SK-N-SH treated with all-trans-retinoic acid at 6 μM for 48 hours (cell line): ENCODE data around the gene TBCD.
A peak's percentile ranks its signal among the peaks of the same experiment; 100 is the strongest.

Experiments used
- ATAC-seq: fragments of 200-7000 bp; cut with Tn5 transposase; 3 replicates; pipeline ENCODE4 v1.9.1; 2020; ENCODE audit warnings: mild to moderate bottlenecking, moderate library complexity
- ARNTL ChIP-seq: fragments of 450-650 bp; formaldehyde crosslinking; IDR thresholded peaks from 2 replicates; pipeline ENCODE4 v1.5.0; 2020; ENCODE audit warnings: low read depth, mild to moderate bottlenecking, moderate library complexity, borderline replicate concordance
- BACH2 ChIP-seq: fragments of 250-450 bp; sonication (Bioruptor Pico); IDR thresholded peaks from 2 replicates; pipeline ENCODE4 v1.9.0; 2021; ENCODE audit warnings: mild to moderate bottlenecking, borderline replicate concordance
- CSDC2 ChIP-seq: fragments of 250-450 bp; sonication (Bioruptor Pico); IDR thresholded peaks from 2 replicates; pipeline ENCODE4 v1.5.0; 2020; ENCODE audit warnings: mild to moderate bottlenecking, moderate library complexity
- GLIS3 ChIP-seq: fragments of 250-450 bp; sonication (Bioruptor Pico); IDR thresholded peaks from 2 replicates; pipeline ENCODE4 v1.5.0; 2020; ENCODE audit warnings: mild to moderate bottlenecking, moderate library complexity
- OSR1 ChIP-seq: fragments of 250-450 bp; sonication (Bioruptor Pico); IDR thresholded peaks from 2 replicates; pipeline ENCODE4 v1.8.0; 2022; ENCODE audit warnings: moderate library complexity, mild to moderate bottlenecking, inconsistent platforms
- PPARA ChIP-seq: fragments of 250-450 bp; sonication (Bioruptor Pico); IDR thresholded peaks from 2 replicates; pipeline ENCODE4 v1.5.0; 2020; ENCODE audit warnings: mild to moderate bottlenecking, borderline replicate concordance
- RARB ChIP-seq: fragments of 250-450 bp; sonication (Bioruptor Pico); IDR thresholded peaks from 2 replicates; pipeline ENCODE4 v1.8.0; 2021; ENCODE audit warnings: mild to moderate bottlenecking, moderate library complexity
- SNAI2 ChIP-seq: fragments of 250-450 bp; sonication (Bioruptor Pico); IDR thresholded peaks from 2 replicates; pipeline ENCODE4 v1.5.0; 2020; ENCODE audit warnings: mild to moderate bottlenecking, moderate library complexity
- TCF4 ChIP-seq: fragments of 250-450 bp; sonication (Bioruptor Pico); IDR thresholded peaks from 2 replicates; pipeline ENCODE4 v1.8.0; 2021; ENCODE audit warnings: mild to moderate bottlenecking, moderate library complexity, borderline replicate concordance
- TOX ChIP-seq: fragments of 250-450 bp; sonication (Bioruptor Pico); IDR thresholded peaks from 2 replicates; pipeline ENCODE4 v1.8.0; 2021; ENCODE audit warnings: mild to moderate bottlenecking, moderate library complexity, borderline replicate concordance
- ZC3H10 ChIP-seq: fragments of 250-450 bp; sonication (Bioruptor Pico); IDR thresholded peaks from 2 replicates; pipeline ENCODE4 v1.5.1; 2021; ENCODE audit warnings: mild to moderate bottlenecking, moderate library complexity
- ZFP3 ChIP-seq: fragments of 250-450 bp; sonication (Bioruptor Pico); IDR thresholded peaks from 2 replicates; pipeline ENCODE4 v1.5.0; 2020; ENCODE audit warnings: mild to moderate bottlenecking, moderate library complexity
- ZFP30 ChIP-seq: fragments of 450-650 bp; formaldehyde crosslinking; IDR thresholded peaks from 2 replicates; pipeline ENCODE4 v1.5.0; 2022; ENCODE audit warnings: mild to moderate bottlenecking, moderate library complexity
- ZNF70 ChIP-seq: fragments of 450-650 bp; formaldehyde crosslinking; IDR thresholded peaks from 2 replicates; pipeline ENCODE4 v1.5.0; 2020; ENCODE audit warnings: mild to moderate bottlenecking, moderate library complexity
- ZNF8 ChIP-seq: fragments of 450-650 bp; formaldehyde crosslinking; IDR thresholded peaks from 2 replicates; pipeline ENCODE4 v1.5.0; 2020; ENCODE audit warnings: mild to moderate bottlenecking, moderate library complexity
- TF ChIP-seq, protein P1 (sequence below): fragments of 250-450 bp; sonication (Bioruptor Pico); IDR thresholded peaks from 2 replicates; pipeline ENCODE4 v1.8.0; 2020; ENCODE audit warnings: mild to moderate bottlenecking, moderate library complexity, borderline replicate concordance
- TF ChIP-seq, protein P2 (sequence below): fragments of 250-450 bp; sonication (Bioruptor Pico); IDR thresholded peaks from 2 replicates; pipeline ENCODE4 v1.5.1; 2020; ENCODE audit warnings: low read depth, mild to moderate bottlenecking, moderate library complexity
- TF ChIP-seq, protein P3 (sequence below): fragments of 250-450 bp; sonication (Bioruptor Pico); IDR thresholded peaks from 2 replicates; pipeline ENCODE4 v1.5.0; 2020; ENCODE audit warnings: mild to moderate bottlenecking, moderate library complexity
- TF ChIP-seq, protein P4 (sequence below): fragments of 250-450 bp; sonication (Bioruptor Pico); IDR thresholded peaks from 2 replicates; pipeline ENCODE4 v1.8.0; 2021; ENCODE audit warnings: low read depth, mild to moderate bottlenecking, moderate library complexity, borderline replicate concordance

Gene TBCD

DNA sequence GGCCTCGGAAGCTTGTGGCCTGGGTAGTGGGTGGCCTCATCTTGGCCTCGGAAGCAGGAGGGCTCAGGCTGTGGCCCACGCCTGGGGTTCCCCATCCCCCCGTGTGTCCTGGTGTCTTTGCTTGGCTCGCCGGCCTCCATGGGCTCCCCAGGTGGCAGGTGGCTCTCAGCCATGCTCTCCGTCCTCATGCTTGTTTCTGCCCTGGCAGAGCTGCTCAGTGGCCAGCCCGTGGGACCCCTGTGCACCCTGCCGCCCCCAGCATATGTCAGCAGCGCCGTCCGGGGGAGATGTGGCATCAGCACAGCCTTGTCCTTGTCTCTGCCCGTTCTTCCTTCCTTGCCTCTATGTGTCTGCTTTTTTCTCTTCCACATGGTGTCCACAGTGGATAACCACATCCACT, 38.5 kb downstream of the TBCD start:
- TF ChIP-seq OSR1 (CRISPR knock-in tag), result no peak
- no peak for ATAC-seq

DNA sequence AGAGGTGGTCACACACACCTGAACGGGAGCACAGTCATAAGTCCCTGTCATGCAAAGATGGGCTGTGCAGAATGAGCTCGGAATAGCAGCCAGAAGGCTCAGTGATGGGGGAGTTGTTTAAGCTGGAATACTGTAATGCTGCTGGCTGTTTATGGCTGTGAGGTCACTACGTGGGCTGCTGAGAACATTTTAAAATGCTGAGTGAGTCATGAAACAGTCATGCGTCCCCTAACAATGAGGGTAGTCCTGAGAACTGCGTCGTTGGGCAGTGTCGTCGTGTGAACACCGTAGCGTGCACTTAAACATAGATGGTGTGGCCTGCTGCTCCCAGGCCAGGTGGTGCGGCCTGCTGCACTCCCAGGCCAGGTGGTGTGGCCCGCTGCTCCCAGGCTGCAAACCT, 39.7 kb downstream of the TBCD start:
- TF ChIP-seq PPARA (CRISPR knock-in tag) (no peak), ZC3H10 (CRISPR knock-in tag) (no peak), ZFP3 (no peak), BACH2 (no peak), ARNTL (CRISPR knock-in tag) (no peak), SNAI2 (no peak), TOX (CRISPR knock-in tag) (no peak)
- TF ChIP-seq, protein P1, sequence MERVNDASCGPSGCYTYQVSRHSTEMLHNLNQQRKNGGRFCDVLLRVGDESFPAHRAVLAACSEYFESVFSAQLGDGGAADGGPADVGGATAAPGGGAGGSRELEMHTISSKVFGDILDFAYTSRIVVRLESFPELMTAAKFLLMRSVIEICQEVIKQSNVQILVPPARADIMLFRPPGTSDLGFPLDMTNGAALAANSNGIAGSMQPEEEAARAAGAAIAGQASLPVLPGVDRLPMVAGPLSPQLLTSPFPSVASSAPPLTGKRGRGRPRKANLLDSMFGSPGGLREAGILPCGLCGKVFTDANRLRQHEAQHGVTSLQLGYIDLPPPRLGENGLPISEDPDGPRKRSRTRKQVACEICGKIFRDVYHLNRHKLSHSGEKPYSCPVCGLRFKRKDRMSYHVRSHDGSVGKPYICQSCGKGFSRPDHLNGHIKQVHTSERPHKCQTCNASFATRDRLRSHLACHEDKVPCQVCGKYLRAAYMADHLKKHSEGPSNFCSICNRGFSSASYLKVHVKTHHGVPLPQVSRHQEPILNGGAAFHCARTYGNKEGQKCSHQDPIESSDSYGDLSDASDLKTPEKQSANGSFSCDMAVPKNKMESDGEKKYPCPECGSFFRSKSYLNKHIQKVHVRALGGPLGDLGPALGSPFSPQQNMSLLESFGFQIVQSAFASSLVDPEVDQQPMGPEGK (CRISPR knock-in tag), result no peak
- TF ChIP-seq, protein P2, sequence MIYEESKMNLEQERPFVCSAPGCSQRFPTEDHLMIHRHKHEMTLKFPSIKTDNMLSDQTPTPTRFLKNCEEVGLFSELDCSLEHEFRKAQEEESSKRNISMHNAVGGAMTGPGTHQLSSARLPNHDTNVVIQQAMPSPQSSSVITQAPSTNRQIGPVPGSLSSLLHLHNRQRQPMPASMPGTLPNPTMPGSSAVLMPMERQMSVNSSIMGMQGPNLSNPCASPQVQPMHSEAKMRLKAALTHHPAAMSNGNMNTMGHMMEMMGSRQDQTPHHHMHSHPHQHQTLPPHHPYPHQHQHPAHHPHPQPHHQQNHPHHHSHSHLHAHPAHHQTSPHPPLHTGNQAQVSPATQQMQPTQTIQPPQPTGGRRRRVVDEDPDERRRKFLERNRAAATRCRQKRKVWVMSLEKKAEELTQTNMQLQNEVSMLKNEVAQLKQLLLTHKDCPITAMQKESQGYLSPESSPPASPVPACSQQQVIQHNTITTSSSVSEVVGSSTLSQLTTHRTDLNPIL (CRISPR knock-in tag), result no peak
- TF ChIP-seq, protein P3, sequence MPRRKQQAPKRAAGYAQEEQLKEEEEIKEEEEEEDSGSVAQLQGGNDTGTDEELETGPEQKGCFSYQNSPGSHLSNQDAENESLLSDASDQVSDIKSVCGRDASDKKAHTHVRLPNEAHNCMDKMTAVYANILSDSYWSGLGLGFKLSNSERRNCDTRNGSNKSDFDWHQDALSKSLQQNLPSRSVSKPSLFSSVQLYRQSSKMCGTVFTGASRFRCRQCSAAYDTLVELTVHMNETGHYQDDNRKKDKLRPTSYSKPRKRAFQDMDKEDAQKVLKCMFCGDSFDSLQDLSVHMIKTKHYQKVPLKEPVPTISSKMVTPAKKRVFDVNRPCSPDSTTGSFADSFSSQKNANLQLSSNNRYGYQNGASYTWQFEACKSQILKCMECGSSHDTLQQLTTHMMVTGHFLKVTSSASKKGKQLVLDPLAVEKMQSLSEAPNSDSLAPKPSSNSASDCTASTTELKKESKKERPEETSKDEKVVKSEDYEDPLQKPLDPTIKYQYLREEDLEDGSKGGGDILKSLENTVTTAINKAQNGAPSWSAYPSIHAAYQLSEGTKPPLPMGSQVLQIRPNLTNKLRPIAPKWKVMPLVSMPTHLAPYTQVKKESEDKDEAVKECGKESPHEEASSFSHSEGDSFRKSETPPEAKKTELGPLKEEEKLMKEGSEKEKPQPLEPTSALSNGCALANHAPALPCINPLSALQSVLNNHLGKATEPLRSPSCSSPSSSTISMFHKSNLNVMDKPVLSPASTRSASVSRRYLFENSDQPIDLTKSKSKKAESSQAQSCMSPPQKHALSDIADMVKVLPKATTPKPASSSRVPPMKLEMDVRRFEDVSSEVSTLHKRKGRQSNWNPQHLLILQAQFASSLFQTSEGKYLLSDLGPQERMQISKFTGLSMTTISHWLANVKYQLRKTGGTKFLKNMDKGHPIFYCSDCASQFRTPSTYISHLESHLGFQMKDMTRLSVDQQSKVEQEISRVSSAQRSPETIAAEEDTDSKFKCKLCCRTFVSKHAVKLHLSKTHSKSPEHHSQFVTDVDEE (CRISPR knock-in tag), result no peak
- peak; percentile 72 for ATAC-seq

DNA sequence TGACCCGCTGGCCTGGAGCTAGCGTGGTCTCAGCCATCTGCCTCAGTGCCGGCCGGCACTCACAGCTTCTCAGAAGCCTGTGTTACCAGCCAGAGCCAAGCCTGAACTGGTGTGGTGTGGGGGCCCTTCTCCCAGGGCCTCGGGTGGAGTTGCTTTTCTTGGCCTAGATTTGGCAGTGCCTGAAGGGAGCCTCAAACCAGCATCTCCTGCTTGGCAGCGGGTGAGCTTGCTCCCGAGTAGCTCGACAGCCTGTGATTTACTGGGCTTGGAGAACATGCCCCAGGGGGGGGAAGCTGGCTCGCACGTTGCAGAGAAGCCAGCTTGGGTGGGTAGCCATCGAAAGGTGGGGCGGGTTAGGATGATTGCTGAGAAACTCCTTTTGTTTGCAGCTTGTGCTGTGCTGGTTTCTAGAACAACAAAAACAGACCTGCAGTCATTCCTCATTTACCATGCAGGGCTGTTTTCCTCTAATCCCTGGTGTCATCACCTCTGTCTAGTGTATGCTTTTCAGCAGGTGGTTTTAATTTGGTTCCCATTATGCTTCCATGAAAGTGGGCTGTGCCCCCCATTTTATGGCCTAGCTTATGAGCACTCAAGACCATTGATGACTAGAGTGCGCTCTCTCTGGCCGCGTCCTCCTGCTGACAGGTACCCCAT, 42.2 kb downstream of the TBCD start:
- TF ChIP-seq, protein P4, sequence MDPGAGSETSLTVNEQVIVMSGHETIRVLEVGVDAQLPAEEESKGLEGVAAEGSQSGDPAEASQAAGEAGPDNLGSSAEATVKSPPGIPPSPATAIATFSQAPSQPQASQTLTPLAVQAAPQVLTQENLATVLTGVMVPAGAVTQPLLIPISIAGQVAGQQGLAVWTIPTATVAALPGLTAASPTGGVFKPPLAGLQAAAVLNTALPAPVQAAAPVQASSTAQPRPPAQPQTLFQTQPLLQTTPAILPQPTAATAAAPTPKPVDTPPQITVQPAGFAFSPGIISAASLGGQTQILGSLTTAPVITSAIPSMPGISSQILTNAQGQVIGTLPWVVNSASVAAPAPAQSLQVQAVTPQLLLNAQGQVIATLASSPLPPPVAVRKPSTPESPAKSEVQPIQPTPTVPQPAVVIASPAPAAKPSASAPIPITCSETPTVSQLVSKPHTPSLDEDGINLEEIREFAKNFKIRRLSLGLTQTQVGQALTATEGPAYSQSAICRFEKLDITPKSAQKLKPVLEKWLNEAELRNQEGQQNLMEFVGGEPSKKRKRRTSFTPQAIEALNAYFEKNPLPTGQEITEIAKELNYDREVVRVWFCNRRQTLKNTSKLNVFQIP (CRISPR knock-in tag), result no peak
- TF ChIP-seq RARB (CRISPR knock-in tag) (no peak), CSDC2 (CRISPR knock-in tag) (no peak), ZFP3 (no peak), TOX (CRISPR knock-in tag) (no peak), ARNTL (CRISPR knock-in tag) (no peak), ZNF70 (CRISPR knock-in tag) (no peak), TCF4 (CRISPR knock-in tag) (peak; percentile 44; the same call in 1 of the 2 replicates)

DNA sequence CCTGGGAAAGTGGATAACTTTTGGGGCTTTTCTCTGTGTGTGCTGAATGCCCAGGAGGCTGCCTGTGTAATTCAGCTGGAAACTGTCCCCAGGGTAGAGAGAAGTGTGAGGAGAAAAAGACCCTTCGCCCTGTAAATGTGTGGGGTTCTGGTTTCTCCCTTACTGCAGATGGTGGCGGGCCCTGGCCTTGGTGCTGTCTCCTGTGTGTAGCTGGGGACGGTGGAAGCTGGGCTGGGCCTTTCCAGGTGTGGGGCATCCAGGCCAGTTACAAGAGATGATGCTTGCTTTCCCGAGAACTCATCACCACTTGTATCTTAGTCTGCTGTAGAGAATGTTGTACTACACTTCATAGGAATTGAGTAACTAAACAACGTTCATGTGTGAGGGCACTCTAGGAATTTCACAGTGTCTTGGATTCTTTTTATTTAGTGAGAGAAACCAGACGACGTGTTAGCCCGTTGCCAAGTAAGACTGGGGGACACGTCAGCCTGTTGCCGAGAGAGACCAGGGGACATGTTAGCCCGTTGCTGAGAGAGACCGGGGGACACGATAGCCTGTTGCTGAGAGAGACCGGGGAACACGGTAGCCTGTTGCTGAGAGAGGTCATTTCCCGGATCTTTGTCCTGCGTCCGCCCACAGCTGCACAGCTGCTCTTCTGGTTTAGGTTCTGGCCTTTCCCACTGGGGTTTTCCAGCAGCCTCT, 43.1 kb downstream of the TBCD start:
- TF ChIP-seq, protein P1 (CRISPR knock-in tag), result no peak
- TF ChIP-seq ZNF8 (CRISPR knock-in tag) (no peak), ZNF70 (CRISPR knock-in tag) (no peak), CSDC2 (CRISPR knock-in tag) (no peak), ARNTL (CRISPR knock-in tag) (no peak), ZC3H10 (CRISPR knock-in tag) (no peak), ZFP30 (CRISPR knock-in tag) (no peak), GLIS3 (CRISPR knock-in tag) (no peak), ZFP3 (no peak), OSR1 (CRISPR knock-in tag) (no peak)
- TF ChIP-seq, protein P2 (CRISPR knock-in tag), result no peak
- TF ChIP-seq, protein P4 (CRISPR knock-in tag), result no peak
- ATAC-seq, result no peak

More for the DNA sequence above, 42.2 kb downstream of the TBCD start:
- ATAC-seq, result no peak; the same call in 2 of the 3 replicates
